ENCODE data around the gene MAD2L1.

The MAD2L1 gene

DNA sequence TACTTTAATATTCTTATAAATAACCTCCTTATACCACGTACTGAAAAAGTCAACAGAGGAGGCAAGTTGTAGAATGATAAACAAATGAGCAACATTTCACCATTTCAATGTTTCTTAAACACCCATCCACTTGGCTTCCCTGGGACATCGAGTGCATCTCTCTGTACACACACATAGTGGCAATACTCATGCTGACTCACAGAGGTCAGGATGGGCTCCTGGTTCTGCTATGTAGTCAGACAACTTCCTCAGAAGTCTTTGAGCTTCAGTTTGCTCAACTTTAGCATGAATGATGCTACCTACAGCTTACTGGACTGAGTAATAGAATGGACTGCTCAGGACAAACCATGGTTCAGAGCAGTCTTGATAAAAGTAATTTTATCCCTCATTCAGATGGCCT lies 56.9 kb downstream of the MAD2L1 start:
- TF ChIP-seq, protein P1, sequence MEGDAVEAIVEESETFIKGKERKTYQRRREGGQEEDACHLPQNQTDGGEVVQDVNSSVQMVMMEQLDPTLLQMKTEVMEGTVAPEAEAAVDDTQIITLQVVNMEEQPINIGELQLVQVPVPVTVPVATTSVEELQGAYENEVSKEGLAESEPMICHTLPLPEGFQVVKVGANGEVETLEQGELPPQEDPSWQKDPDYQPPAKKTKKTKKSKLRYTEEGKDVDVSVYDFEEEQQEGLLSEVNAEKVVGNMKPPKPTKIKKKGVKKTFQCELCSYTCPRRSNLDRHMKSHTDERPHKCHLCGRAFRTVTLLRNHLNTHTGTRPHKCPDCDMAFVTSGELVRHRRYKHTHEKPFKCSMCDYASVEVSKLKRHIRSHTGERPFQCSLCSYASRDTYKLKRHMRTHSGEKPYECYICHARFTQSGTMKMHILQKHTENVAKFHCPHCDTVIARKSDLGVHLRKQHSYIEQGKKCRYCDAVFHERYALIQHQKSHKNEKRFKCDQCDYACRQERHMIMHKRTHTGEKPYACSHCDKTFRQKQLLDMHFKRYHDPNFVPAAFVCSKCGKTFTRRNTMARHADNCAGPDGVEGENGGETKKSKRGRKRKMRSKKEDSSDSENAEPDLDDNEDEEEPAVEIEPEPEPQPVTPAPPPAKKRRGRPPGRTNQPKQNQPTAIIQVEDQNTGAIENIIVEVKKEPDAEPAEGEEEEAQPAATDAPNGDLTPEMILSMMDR (IDR thresholded peaks at IDR 0.05; ENCODE audit: extremely low read depth, insufficient read depth, missing control alignments): no peak
- in situ Hi-C loops (cut with MboI; ENCODE audit: low pct_unique_long_range_greater_than_20kb, low sequenced_read_pairs, unreplicated experiment): no loop called here
- DNase-seq (ENCODE audit: low spot score): no peak

DNA sequence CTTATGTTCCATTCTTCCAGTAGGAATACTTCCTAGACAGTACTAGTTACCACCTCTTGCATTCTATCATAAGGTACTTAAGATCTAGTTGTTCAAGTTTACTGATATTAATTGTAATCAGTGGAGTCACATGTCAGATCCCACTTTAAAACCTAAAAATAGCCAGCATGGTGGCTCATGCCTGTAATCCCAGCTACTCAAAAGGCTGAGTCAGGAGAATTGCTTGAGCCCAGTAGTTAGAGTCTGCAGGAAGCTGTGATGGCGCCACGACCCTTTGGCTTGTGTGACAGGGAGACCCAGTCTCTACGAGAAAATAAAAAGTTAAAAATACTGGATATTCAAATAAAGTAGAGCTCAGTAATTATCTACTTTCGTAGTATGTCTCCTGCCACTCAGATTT lies 57.7 kb downstream of the MAD2L1 start:
- no peak for DNase-seq (ENCODE audit: low spot score)
- in situ Hi-C loops (cut with MboI; ENCODE audit: low pct_unique_long_range_greater_than_20kb, low sequenced_read_pairs, unreplicated experiment): no loop called here
- TF ChIP-seq, protein P1 (IDR thresholded peaks at IDR 0.05; ENCODE audit: extremely low read depth, insufficient read depth, missing control alignments): no peak

DNA sequence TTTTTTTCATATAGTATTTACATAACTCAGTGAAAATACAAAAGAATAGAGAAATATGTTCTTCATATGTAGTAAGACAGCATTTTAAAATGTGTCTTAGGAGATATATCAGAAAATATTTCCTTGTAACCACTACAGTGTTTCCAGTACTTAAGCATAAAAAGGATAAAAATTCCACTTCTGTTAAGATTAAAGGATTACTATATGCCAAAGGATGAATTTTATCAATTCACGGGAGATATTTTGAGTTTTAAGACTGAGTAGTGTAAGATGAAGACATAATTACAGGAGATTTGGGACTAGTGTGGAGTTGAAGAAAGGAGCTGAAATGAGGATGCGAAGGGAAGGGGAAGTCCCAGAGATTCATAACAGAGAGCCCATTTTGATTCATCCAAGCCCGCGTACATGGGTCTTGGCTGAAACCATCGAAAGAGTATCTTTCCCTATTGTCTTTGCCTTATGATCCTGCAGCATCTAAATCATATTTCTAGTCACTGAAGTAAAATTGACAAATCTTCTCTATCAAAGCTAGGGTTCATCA lies 58.7 kb downstream of the MAD2L1 start:
- in situ Hi-C loops (cut with MboI; ENCODE audit: low pct_unique_long_range_greater_than_20kb, low sequenced_read_pairs, unreplicated experiment): no loop called here
- no peak for DNase-seq (ENCODE audit: low spot score)
- TF ChIP-seq, protein P1 (IDR thresholded peaks at IDR 0.05; ENCODE audit: extremely low read depth, insufficient read depth, missing control alignments): no peak

DNA sequence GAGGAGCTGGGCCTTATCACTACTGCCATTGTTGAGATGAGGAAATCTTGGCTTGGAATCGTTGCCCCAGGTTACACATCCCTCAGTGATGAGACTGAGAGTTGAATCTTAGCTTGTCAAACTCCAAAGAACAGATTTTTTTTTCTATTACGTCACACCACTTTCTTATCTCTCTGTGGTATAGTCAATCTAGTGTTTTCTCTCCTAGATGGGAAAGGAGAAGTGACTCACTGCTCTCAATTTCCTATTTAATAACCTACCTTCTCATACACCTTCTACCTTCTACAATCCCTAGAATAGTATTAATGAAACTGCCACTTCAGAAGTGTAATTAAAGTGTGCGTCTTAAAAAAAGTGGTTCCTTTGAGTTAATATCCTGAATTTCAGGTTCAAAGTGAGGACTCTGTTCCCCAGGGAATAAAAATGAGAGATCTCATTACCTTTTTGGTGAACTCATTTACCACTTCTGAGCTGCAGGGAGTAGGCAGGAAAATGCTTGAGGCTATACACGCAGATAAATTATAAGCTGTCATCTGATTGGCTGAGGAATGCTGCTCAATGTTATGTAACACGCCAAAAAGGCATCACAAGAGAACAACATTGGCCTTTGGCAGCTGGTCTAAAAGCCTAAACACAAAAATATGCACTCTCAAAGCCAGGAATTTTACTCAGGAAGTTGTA lies 59.3 kb downstream of the MAD2L1 start:
- no peak for DNase-seq (ENCODE audit: low spot score)
- TF ChIP-seq, protein P1 (IDR thresholded peaks at IDR 0.05; ENCODE audit: extremely low read depth, insufficient read depth, missing control alignments): no peak
- in situ Hi-C loops (cut with MboI; ENCODE audit: low pct_unique_long_range_greater_than_20kb, low sequenced_read_pairs, unreplicated experiment): no loop called here

All from GM13977 (cell line).